ENCODE results near the gene RPS6KA2.

Gene RPS6KA2

GRCh38 chr6:166498228-166498627, 128.8 kb downstream of the RPS6KA2 start:
- DNase-seq = no peak

GRCh38 chr6:166497087-166497899, 129.8 kb downstream of the RPS6KA2 start:
- DNase-seq = no peak

GRCh38 chr6:166496460-166496859, 130.6 kb downstream of the RPS6KA2 start:
- no peak for DNase-seq

GRCh38 chr6:166495487-166496314, 131.3 kb downstream of the RPS6KA2 start:
- no peak for DNase-seq

- DNase-seq = no peak
Observed at GRCh38 chr6:166494757-166495486, 132.1 kb downstream of the RPS6KA2 start.

GRCh38 chr6:166494101-166494441, 133.0 kb downstream of the RPS6KA2 start:
- DNase-seq = no peak

- DNase-seq = no peak
Observed at GRCh38 chr6:166493427-166494100, 133.5 kb downstream of the RPS6KA2 start.

GRCh38 chr6:166492092-166492741, 134.8 kb downstream of the RPS6KA2 start:
- no peak for DNase-seq

- DNase-seq = peak; percentile 90
Observed at GRCh38 chr6:166490671-166491500, 136.2 kb downstream of the RPS6KA2 start.

- no peak for DNase-seq
Observed at GRCh38 chr6:166489301-166490155, 137.5 kb downstream of the RPS6KA2 start.

- no peak for DNase-seq
Observed at GRCh38 chr6:166488701-166489100, 138.3 kb downstream of the RPS6KA2 start.

GRCh38 chr6:166488076-166488685, 138.9 kb downstream of the RPS6KA2 start:
- no peak for DNase-seq

- DNase-seq = no peak
Observed at GRCh38 chr6:166487148-166487547, 139.9 kb downstream of the RPS6KA2 start.

GRCh38 chr6:166486536-166486880, 140.5 kb downstream of the RPS6KA2 start:
- no peak for DNase-seq

- no peak for DNase-seq
Observed at GRCh38 chr6:166485651-166486535, 141.2 kb downstream of the RPS6KA2 start.

- DNase-seq = no peak
Observed at GRCh38 chr6:166484863-166485262, 142.2 kb downstream of the RPS6KA2 start.

GRCh38 chr6:166483573-166484250, 143.3 kb downstream of the RPS6KA2 start:
- DNase-seq = no peak

GRCh38 chr6:166483026-166483425, 144.0 kb downstream of the RPS6KA2 start:
- no peak for DNase-seq

All from kidney glomerular epithelial cell (primary cell).